Measurements from ENCODE around the gene TLR8.

The TLR8 gene

GRCh38 chrX:12887141-12887540 lies 19.3 kb upstream of the TLR8 start:
- no peak for TF ChIP-seq CTCF (conservative IDR thresholded peaks at IDR 0.05; ENCODE audit: low read depth, low read length)
- no peak for DNase-seq (ENCODE audit: low read depth)
- H3K4me3 ChIP-seq (ENCODE audit: low read length): no peak overlapping the region

- TF ChIP-seq CTCF (conservative IDR thresholded peaks at IDR 0.05; ENCODE audit: low read depth, low read length): no peak
- H3K4me3 ChIP-seq (ENCODE audit: low read length): no peak overlapping the region
- no peak for DNase-seq (ENCODE audit: low read depth)
Observed at GRCh38 chrX:12887767-12888166, 18.7 kb upstream of the TLR8 start.

- no peak for DNase-seq (ENCODE audit: low read depth)
- TF ChIP-seq CTCF (conservative IDR thresholded peaks at IDR 0.05; ENCODE audit: low read depth, low read length): no peak
- H3K4me3 ChIP-seq (ENCODE audit: low read length): no peak overlapping the region
Observed at GRCh38 chrX:12890467-12890866, 16.0 kb upstream of the TLR8 start.

- TF ChIP-seq CTCF (conservative IDR thresholded peaks at IDR 0.05; ENCODE audit: low read depth, low read length): no peak
- no peak overlapping the region for H3K4me3 ChIP-seq (ENCODE audit: low read length)
- DNase-seq (ENCODE audit: low read depth): no peak
Observed at GRCh38 chrX:12891171-12891570, 15.2 kb upstream of the TLR8 start.

- no peak overlapping the region for H3K4me3 ChIP-seq (ENCODE audit: low read length)
- no peak for TF ChIP-seq CTCF (conservative IDR thresholded peaks at IDR 0.05; ENCODE audit: low read depth, low read length)
- DNase-seq (ENCODE audit: low read depth): no peak
Observed at GRCh38 chrX:12891915-12892506, 14.4 kb upstream of the TLR8 start.

- no peak for TF ChIP-seq CTCF (conservative IDR thresholded peaks at IDR 0.05; ENCODE audit: low read depth, low read length)
- no peak overlapping the region for H3K4me3 ChIP-seq (ENCODE audit: low read length)
- DNase-seq (ENCODE audit: low read depth): no peak
Observed at GRCh38 chrX:12892716-12893115, 13.7 kb upstream of the TLR8 start.

Data from retinal pigment epithelial cell (primary cell).